ENCODE measurements around the gene SPHK1.
A peak's percentile ranks its signal among the peaks of the same experiment; 100 is the strongest.
"Not testable (repeated sequence)": the region's sequence is repeated elsewhere in the genome, so short reads cannot be mapped to it uniquely, and the experiment has no call there.

SPHK1 gene, protein sequence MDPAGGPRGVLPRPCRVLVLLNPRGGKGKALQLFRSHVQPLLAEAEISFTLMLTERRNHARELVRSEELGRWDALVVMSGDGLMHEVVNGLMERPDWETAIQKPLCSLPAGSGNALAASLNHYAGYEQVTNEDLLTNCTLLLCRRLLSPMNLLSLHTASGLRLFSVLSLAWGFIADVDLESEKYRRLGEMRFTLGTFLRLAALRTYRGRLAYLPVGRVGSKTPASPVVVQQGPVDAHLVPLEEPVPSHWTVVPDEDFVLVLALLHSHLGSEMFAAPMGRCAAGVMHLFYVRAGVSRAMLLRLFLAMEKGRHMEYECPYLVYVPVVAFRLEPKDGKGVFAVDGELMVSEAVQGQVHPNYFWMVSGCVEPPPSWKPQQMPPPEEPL

DNA sequence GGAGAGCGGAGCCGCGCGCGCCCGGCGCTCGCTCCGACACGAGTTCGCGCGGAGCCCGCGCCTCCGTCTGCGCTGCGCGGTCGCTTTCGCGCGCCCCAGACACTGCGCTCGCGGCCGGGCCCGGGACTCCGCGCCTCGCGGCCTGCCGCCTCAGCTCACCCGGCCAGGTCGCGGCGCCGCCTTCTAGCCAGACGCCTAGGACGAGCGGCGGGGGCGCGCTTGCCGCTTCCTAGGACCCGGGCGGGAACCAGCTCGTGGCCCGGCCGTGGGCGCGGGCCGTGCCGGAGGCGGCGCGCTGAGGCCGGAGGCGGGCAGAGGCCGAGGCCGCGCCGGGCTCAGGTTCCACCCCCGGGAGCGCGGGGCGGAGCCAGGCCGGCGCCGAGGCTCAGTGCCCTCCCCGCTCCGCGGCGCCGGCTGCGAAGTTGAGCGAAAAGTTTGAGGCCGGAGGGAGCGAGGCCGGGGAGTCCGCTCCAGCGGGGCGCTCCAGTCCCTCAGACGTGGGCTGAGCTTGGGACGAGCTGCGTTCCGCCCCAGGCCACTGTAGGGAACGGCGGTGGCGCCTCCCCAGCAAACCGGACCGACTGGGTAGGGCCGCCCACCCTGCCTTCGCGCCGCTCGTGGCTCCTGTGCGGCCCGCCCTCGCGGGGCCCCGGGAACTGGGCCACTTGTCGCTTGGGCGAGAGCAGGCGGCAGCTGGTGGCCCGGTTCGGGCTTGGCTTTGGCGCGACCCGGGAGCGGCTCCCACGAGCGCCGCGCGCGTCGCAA lies at the start of gene SPHK1:
TSS of gene SPHK1 (plus strand) at position 388 of the 765 bp plus-strand sequence. CDS start 1,036 bp downstream, outside the sequence.
- peaks cover 5% of the 10 kb centered on the region for H3K27me3 ChIP-seq (ENCODE audit: low read depth, low read length)
- peaks cover 0 to 34% of the 10 kb centered on the region in 2 donors for H3K4me1 ChIP-seq (ENCODE audit: control insufficient read depth in 1 of 2, insufficient read depth in 2 of 2, low read length in 2 of 2)
- H3K4me3 ChIP-seq (ENCODE audit: low read depth in 1 of 2, low read length in 2 of 2): peak within 1 kb of the TSS; percentile 59 to 73
- no peaks in the 10 kb centered on the region for H3K9me3 ChIP-seq (ENCODE audit: control insufficient read depth in 1 of 2, low read length in 2 of 2)
- peak within 1 kb of the TSS; percentile 21 for H3K27ac ChIP-seq (ENCODE audit: low read length)
- H3K36me3 ChIP-seq (ENCODE audit: control insufficient read depth in 1 of 2, insufficient read depth in 2 of 2, low read length in 2 of 2): peaks cover 0 to 10% of the 10 kb centered on the region in 2 donors

GRCh38 chr17:76335716-76336381 lies 48.6 kb upstream of the SPHK1 start:
- Histone ChIP-seq H3K36me3 (ENCODE audit: control insufficient read depth in 1 of 2, insufficient read depth in 2 of 2, low read length in 2 of 2) (peaks cover 4 to 16% of the 10 kb centered on the region in 2 donors), H3K27me3 (ENCODE audit: low read depth, low read length) (no peaks in the 10 kb centered on the region)

DNA sequence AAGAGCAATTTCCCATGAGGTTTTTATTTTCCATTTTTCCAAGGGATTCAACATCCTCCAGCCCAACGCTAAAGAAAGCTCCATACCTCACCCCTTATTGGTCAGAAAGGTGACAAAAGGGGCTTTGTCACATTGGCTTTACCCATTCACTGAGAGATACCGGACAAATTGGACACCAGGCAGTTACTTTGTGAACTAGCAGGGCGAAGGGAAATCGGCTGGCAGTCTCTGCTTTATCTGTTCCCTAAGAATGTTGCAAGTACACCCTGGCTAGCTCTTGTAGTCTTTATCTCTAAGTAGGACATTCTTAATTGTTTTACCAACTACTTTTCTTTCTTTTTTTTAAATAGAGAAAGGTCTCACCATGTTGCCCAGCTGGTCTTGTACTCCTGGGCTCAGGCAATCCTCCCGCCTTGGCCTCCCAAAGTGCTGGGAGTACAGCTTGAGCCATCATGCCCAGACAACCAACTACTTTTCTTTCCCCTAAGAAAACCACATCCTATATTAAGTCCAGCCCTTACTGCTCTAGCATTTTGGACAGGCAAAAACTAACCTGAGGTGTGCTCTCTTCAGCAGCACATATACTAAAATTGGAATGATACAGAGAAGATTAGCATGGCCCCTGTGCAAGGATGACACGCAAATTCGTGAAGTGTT lies 47.5 kb upstream of the SPHK1 start:
- no peak overlapping the region for H3K27ac ChIP-seq (ENCODE audit: low read length)
- no peak overlapping the region for H3K4me3 ChIP-seq (ENCODE audit: low read depth in 1 of 2, low read length in 2 of 2)
- no peaks in the 10 kb centered on the region for H3K9me3 ChIP-seq (ENCODE audit: control insufficient read depth in 1 of 2, low read length in 2 of 2)
- peaks cover 0 to 10% of the 10 kb centered on the region in 2 donors for H3K4me1 ChIP-seq (ENCODE audit: control insufficient read depth in 1 of 2, insufficient read depth in 2 of 2, low read length in 2 of 2)
- no peaks in the 10 kb centered on the region for H3K27me3 ChIP-seq (ENCODE audit: low read depth, low read length)
- H3K36me3 ChIP-seq (ENCODE audit: control insufficient read depth in 1 of 2, insufficient read depth in 2 of 2, low read length in 2 of 2): peaks cover 6 to 16% of the 10 kb centered on the region in 2 donors

More at GRCh38 chr17:76335716-76336381, 48.6 kb upstream of the SPHK1 start:
- Histone ChIP-seq H3K4me3 (ENCODE audit: low read depth in 1 of 2, low read length in 2 of 2) (no peak overlapping the region), H3K4me1 (ENCODE audit: control insufficient read depth in 1 of 2, insufficient read depth in 2 of 2, low read length in 2 of 2) (peaks cover 0 to 10% of the 10 kb centered on the region in 2 donors), H3K27ac (ENCODE audit: low read length) (no peak overlapping the region), H3K9me3 (ENCODE audit: control insufficient read depth in 1 of 2, low read length in 2 of 2) (no peaks in the 10 kb centered on the region)

- Histone ChIP-seq H3K27me3 (ENCODE audit: low read depth, low read length) (no peaks in the 10 kb centered on the region), H3K4me3 (ENCODE audit: low read depth in 1 of 2, low read length in 2 of 2) (no peak overlapping the region), H3K4me1 (ENCODE audit: control insufficient read depth in 1 of 2, insufficient read depth in 2 of 2, low read length in 2 of 2) (peaks cover 0 to 10% of the 10 kb centered on the region in 2 donors), H3K27ac (ENCODE audit: low read length) (no peak overlapping the region), H3K9me3 (ENCODE audit: control insufficient read depth in 1 of 2, low read length in 2 of 2) (no peaks in the 10 kb centered on the region), H3K36me3 (ENCODE audit: control insufficient read depth in 1 of 2, insufficient read depth in 2 of 2, low read length in 2 of 2) (peaks cover 10 to 16% of the 10 kb centered on the region in 2 donors)
Measured at GRCh38 chr17:76337413-76337777, 47.0 kb upstream of the SPHK1 start.

GRCh38 chr17:76341301-76341700 lies 43.1 kb upstream of the SPHK1 start:
- H3K4me3 ChIP-seq (ENCODE audit: low read depth in 1 of 2, low read length in 2 of 2): no peak overlapping the region
- no peak overlapping the region for H3K27ac ChIP-seq (ENCODE audit: low read length)
- H3K4me1 ChIP-seq (ENCODE audit: control insufficient read depth in 1 of 2, insufficient read depth in 2 of 2, low read length in 2 of 2): peaks cover 0 to 7% of the 10 kb centered on the region in 2 donors
- H3K36me3 ChIP-seq (ENCODE audit: control insufficient read depth in 1 of 2, insufficient read depth in 2 of 2, low read length in 2 of 2): peaks cover 26 to 36% of the 10 kb centered on the region in 2 donors
- H3K9me3 ChIP-seq (ENCODE audit: control insufficient read depth in 1 of 2, low read length in 2 of 2): no peaks in the 10 kb centered on the region
- no peaks in the 10 kb centered on the region for H3K27me3 ChIP-seq (ENCODE audit: low read depth, low read length)

DNA sequence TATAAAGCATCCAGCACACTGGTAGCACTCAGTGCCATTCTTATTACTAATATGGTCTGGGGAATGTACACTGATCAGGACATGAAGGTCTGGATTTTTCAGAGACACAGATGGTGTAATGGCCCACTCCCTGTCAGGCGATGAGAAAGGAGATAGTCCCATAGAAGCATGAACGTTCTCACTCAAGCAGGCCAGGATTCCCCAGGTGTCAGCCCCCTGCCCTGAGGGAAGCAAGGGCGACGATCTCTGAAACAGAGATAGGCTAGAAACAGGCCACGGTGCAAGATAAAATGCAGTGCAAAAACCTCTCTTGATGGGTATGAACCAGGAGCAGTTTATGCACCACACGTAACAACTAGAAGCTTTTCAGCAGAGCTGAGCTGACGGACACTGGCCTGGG lies 41.3 kb upstream of the SPHK1 start:
- Histone ChIP-seq H3K4me1 (ENCODE audit: control insufficient read depth in 1 of 2, insufficient read depth in 2 of 2, low read length in 2 of 2) (peaks cover 0 to 1% of the 10 kb centered on the region in 2 donors), H3K27ac (ENCODE audit: low read length) (no peak overlapping the region), H3K9me3 (ENCODE audit: control insufficient read depth in 1 of 2, low read length in 2 of 2) (no peaks in the 10 kb centered on the region), H3K4me3 (ENCODE audit: low read depth in 1 of 2, low read length in 2 of 2) (no peak overlapping the region), H3K27me3 (ENCODE audit: low read depth, low read length) (no peaks in the 10 kb centered on the region), H3K36me3 (ENCODE audit: control insufficient read depth in 1 of 2, insufficient read depth in 2 of 2, low read length in 2 of 2) (peaks cover 27 to 49% of the 10 kb centered on the region in 2 donors)

- H3K27ac ChIP-seq (ENCODE audit: low read length): no peak overlapping the region
- no peaks in the 10 kb centered on the region for H3K4me1 ChIP-seq (ENCODE audit: control insufficient read depth in 1 of 2, insufficient read depth in 2 of 2, low read length in 2 of 2)
- H3K36me3 ChIP-seq (ENCODE audit: control insufficient read depth in 1 of 2, insufficient read depth in 2 of 2, low read length in 2 of 2): peaks cover 23 to 49% of the 10 kb centered on the region in 2 donors
- H3K27me3 ChIP-seq (ENCODE audit: low read depth, low read length): no peaks in the 10 kb centered on the region
- H3K9me3 ChIP-seq (ENCODE audit: control insufficient read depth in 1 of 2, low read length in 2 of 2): no peaks in the 10 kb centered on the region
- no peak overlapping the region for H3K4me3 ChIP-seq (ENCODE audit: low read depth in 1 of 2, low read length in 2 of 2)
Measured at GRCh38 chr17:76345377-76345974, 38.9 kb upstream of the SPHK1 start.

- H3K4me1 ChIP-seq (ENCODE audit: control insufficient read depth in 1 of 2, insufficient read depth in 2 of 2, low read length in 2 of 2); H3K27me3 ChIP-seq (ENCODE audit: low read depth, low read length); H3K9me3 ChIP-seq (ENCODE audit: control insufficient read depth in 1 of 2, low read length in 2 of 2); H3K27ac ChIP-seq (ENCODE audit: low read length); H3K4me3 ChIP-seq (ENCODE audit: low read depth in 1 of 2, low read length in 2 of 2): not testable (repeated sequence)
- peaks cover 21 to 38% of the 10 kb centered on the region in 2 donors for H3K36me3 ChIP-seq (ENCODE audit: control insufficient read depth in 1 of 2, insufficient read depth in 2 of 2, low read length in 2 of 2)
Measured at GRCh38 chr17:76346936-76347335, 37.5 kb upstream of the SPHK1 start.

- no peak overlapping the region for H3K27ac ChIP-seq (ENCODE audit: low read length)
- no peaks in the 10 kb centered on the region for H3K9me3 ChIP-seq (ENCODE audit: control insufficient read depth in 1 of 2, low read length in 2 of 2)
- no peak overlapping the region for H3K4me3 ChIP-seq (ENCODE audit: low read depth in 1 of 2, low read length in 2 of 2)
- no peaks in the 10 kb centered on the region for H3K27me3 ChIP-seq (ENCODE audit: low read depth, low read length)
- H3K4me1 ChIP-seq (ENCODE audit: control insufficient read depth in 1 of 2, insufficient read depth in 2 of 2, low read length in 2 of 2): peaks cover 0 to 13% of the 10 kb centered on the region in 2 donors
- H3K36me3 ChIP-seq (ENCODE audit: control insufficient read depth in 1 of 2, insufficient read depth in 2 of 2, low read length in 2 of 2): peaks cover 10 to 22% of the 10 kb centered on the region in 2 donors
Measured at GRCh38 chr17:76350463-76350862, 33.9 kb upstream of the SPHK1 start.

DNA sequence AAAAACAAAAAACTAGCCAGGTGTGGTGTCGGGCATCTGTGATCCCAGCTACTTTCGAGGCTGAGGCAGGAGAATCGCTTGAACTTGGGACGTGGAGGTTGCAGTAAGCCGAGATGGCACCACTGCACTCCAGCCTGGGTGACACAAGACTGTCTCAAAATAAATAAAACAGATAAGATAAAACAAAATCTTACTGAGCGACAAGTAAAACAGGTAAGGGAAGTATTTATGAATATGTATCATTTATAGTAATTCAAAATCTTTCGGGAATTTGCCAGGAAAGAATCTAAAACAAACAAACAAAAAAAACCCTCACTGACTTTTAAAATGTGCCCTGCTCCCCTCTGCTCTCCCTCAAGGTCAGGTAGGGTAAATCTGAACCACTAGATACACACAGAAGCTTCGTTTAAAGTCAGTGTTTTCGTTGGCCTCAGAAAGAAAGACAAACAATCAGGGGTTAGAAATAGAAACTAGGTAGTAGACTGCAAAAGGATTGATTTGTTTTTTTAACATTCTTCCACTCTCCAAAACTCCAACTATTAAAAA lies 32.8 kb upstream of the SPHK1 start:
- Histone ChIP-seq H3K9me3 (ENCODE audit: control insufficient read depth in 1 of 2, low read length in 2 of 2) (no peaks in the 10 kb centered on the region), H3K36me3 (ENCODE audit: control insufficient read depth in 1 of 2, insufficient read depth in 2 of 2, low read length in 2 of 2) (peaks cover 0 to 10% of the 10 kb centered on the region in 2 donors), H3K4me1 (ENCODE audit: control insufficient read depth in 1 of 2, insufficient read depth in 2 of 2, low read length in 2 of 2) (peaks cover 0 to 13% of the 10 kb centered on the region in 2 donors), H3K27me3 (ENCODE audit: low read depth, low read length) (no peaks in the 10 kb centered on the region), H3K4me3 (ENCODE audit: low read depth in 1 of 2, low read length in 2 of 2) (no peak overlapping the region), H3K27ac (ENCODE audit: low read length) (no peak overlapping the region)
